GM19351 (cell line): ENCODE measurements around the gene NUB1.

Experiments used
- ATAC-seq: cut with Tn5 transposase; IDR thresholded peaks from one replicate; pipeline ENCODE4 v1.9.1; 2021; ENCODE audit warnings: mild to moderate bottlenecking, moderate library complexity; ENCODE audit not compliant: unreplicated experiment

Gene NUB1

DNA sequence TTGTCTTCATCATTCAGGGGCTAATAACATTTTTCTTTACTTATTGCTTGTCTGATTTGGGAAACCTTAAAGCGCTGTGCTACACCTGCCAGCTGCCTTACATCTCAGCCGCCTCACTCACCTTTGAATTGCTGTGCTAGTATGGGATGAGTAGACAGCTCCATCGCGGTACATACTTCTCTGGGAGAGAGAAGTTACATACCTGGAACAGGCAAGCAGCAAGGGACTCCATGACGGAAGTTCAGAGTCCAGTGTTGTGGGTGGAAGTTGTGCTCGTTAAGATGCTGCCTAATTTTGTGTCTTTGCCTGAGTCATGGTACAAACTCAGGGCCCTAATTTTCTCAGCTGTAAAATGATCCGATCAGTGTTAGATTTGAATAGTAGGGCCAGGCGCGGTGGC, 1.9 kb downstream of the NUB1 start:
- ATAC-seq = no peak

DNA sequence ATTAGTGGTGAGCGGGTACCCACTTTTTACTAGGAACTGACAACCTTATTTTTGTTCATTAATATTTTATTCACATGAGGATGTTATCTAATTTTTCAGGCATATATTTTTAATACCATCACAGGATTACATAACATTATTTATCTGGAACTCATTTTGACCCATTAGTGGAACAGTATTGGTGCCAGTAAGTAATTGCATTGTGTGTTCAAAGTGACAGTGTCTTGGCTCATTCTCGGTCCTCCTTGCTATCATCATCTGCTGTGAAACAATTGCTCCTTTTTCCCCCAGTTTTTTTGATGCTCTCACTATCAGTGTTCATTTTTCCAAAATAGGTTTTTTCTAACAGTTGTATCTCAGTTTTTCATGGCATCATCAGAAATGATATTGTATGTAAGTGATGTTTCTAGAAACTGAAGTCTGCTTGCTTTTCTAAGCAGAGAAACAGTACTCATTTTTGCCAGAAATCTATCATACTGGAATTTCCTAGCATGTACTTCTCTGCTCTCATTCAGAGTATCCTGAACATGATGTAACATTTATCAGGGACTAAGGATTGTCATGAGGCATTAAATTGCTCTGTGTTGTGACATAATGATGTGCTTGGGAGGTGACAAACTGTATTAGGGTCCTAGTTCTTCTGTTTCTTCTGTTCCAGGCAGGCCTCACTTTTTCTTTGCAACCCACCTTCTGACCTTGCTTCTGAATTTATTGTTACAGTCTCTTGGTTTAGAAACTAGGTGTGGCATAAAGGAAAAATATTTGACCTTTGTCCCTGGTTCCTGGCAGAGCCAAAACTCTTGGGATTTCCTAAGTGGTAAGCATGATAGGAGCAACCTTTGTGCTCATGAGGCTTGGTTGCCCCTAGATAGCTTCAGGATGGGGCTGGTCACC, 4.2 kb downstream of the NUB1 start:
- ATAC-seq = no peak

DNA sequence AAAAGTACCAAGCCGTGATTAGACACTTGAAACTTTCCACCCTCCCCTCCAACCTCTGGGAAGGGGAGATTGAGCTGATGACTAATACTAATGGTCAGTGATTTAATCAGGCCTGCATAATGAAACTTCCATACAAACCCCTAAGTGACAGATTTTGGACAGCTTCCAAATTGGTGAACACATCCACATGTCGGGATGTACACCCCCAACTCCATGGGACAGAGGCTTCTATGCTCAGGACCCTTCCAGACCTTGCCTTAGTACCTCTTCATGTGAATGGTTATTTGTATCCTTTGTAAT, 4.8 kb downstream of the NUB1 start:
- no peak for ATAC-seq

DNA sequence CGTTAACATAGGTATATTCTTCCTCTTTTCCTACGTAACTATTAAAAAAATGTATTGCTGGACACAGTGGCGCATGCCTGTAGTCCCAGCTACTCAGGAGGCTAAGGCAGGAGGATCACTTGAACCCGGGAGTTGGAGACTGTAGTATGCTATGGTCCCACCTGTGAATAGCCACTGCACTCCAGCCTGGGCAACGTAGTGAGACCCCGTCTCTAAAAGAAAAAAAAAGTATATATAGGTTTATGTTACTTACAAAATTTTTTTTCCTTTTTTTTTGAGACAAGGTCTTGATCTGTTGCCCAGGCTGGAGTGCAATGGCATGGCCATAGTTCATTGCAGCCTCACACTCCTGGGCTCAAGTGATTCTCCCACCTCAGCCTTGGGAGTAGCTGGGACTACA, 5.6 kb downstream of the NUB1 start:
- ATAC-seq = no peak

- ATAC-seq = no peak
These were observed 7.4 kb downstream of the NUB1 start for GRCh38 chr7:151348970-151349369.

DNA sequence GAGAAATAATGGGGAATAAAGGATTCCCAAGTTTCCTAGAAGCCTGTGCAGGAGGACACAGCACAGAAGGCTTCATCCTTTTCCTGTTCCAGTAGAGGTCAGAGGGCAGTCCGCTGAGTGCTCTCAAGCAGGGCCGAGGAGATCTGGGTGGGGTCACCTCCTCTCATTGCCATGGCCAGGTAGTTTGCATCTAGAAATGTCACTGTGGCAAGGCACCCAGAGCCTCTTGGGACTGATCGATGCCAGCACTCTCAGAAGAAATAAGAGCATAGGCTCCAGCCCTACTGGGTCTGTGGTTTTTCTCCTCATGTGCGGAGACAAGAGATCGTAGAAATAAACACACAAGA, 7.9 kb downstream of the NUB1 start:
- ATAC-seq = peak; percentile 39

GRCh38 chr7:151351027-151351426, 9.4 kb downstream of the NUB1 start:
- no peak for ATAC-seq

DNA sequence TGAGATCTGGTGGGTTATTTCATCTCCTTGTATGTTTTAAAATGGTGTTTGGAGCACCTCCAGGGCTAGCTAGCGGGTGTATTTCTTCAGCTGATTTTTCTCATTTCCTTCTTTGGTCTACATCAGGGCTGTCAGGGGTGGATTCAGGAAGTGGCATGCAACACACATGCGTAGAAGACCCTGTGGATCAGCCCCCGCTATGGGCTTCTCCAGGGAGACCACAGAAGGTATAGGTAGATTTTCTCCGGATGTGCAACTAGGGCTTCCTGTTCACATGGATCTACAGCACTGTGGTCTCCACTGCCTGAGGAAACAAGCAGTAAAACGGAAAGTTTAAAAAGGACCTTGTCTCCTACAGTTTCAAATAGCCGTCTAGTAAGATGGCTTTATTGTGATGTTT, 10.4 kb downstream of the NUB1 start:
- ATAC-seq = no peak

DNA sequence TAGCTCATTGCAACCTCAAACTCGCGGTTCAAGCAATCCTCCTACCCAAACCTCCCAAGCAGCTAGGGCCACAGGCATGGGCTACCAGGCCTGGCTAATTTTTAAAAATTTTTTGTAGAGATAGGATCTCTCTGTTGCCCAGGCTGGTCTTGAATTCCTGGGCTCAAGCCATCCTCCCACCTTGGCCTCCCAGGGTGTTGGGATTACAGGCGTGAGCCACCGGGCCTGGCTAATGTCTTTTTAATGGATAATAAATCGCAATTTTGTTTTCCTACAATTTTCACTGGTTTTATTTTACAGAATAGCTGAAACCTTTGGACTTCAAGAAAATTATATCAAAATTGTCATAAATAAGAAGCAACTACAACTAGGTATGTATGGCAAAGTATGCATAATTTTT, 10.9 kb downstream of the NUB1 start:
- ATAC-seq = no peak

GRCh38 chr7:151361193-151361959, 19.8 kb downstream of the NUB1 start:
- no peak for ATAC-seq

DNA sequence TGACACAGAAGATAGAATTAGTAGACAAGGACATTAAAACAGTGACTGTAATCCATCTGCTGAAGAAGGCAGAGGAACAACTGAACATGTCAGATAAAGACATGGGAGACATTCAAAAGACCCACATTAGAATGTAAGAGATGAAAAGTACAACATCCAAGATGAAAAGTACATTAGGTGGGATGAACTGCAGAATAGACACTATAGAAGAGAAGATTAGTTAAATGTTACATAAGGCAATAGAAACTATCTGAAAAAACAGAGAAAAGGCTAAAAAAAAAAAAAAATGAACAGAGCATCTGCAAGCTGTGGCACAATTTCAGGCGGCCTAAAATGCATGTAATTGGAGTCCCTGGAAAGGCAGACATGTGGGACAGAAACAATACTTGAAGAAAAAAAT, 21.6 kb downstream of the NUB1 start:
- ATAC-seq = no peak

DNA sequence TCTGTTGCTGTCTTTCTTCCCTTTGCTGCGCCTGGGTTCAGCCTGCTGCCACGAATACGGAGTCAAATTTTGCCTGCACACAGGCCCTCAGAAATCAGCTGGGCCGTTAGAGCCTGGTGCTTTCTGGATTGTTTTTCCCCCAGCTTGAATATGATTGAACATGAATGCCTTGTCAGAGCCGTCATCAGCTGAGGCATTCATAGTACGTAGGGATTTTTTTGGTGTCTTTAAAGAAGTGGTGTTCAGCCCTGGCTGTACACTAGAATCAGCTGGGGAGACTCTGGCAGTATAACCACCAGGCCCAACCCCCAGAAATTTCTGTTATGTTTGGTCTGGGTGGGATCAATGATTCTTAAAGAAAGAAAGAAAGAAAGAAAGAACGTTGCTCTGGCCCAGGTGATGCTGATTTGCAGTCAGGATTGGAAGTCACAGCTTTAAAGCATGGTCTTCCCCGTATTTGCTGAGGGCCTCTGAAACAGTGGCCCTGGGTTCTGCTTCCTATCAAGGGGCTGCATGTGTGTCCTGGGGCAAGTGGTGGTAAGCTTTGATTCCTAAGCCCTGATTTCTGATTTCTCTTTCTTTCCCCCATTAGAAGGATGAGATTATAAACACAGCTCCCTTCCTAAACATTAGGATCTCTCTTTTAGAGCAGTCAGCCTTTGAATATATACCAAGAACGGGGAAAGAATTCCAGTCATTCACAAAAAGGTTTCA, 24.7 kb downstream of the NUB1 start:
- ATAC-seq = no peak

- ATAC-seq = no peak
These were observed 25.2 kb downstream of the NUB1 start for GRCh38 chr7:151366880-151367222.

- ATAC-seq = no peak
These were observed 25.7 kb downstream of the NUB1 start for GRCh38 chr7:151367284-151367683.

DNA sequence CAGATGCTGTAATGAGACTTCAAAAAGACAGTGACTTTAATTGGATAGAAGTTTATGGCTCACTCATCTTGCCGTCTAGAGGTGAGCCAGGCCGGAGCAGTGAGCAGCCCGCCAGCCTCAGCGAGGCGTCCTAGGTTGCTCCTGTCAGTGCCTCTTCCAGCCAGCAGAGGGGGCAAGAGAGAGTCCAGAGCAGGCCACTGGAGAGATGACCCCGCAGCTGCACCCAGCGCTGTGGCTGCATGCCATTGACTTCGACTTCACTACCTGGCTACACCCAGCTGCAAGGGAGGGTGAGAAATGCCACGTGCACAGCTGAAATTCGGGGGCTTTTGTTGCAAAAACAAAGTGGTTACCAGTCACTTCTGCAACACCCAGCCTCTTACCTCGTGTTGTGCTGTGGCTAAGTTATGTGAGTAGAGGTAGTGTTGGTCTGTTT, 26.5 kb downstream of the NUB1 start:
- ATAC-seq = peak; percentile 100

DNA sequence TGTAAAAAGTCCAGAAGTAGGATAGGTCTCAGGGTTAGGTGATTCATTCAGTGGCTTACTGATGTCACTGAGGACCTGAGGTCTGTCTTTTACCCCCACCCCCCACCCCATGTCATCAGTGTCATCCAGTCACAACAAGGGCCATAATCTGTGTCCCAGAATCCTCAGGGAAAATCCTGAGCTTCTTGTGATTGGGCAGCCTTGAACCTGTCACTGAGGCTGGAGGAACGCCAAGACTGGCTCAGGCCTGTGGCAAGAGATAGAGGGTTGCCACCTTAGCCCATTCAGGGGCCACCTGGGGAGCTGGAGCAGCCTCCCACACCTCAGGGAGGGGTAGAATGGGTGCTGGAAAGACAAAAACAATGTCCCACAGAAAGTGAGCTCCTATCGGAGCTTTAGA, 29.7 kb downstream of the NUB1 start:
- ATAC-seq = no peak

- ATAC-seq = no peak
These were observed 31.1 kb downstream of the NUB1 start for GRCh38 chr7:151372612-151373265.

DNA sequence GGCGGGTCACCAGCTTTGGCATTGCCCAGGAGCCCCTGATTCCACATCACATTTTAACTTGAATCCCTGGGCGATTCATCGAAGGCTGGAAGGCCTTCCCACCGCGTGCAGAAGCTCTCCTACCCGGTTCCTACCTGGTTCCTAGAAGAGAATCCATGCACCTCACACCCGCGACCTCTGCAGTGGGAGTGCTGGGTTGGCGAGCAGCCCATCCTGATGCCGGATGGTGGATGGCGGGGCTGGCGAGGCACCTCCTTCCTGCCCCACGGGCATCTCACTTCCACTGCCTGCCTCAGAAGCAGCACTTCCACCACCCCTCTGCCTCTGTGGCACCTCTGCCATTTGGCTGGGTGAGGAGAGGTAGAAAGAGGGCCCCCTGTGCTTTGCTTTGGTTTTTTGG, 32.0 kb downstream of the NUB1 start:
- no peak for ATAC-seq

- no peak for ATAC-seq
These were observed 32.5 kb downstream of the NUB1 start for GRCh38 chr7:151374139-151374538.

GRCh38 chr7:151374726-151375125, 33.1 kb downstream of the NUB1 start:
- ATAC-seq = no peak

DNA sequence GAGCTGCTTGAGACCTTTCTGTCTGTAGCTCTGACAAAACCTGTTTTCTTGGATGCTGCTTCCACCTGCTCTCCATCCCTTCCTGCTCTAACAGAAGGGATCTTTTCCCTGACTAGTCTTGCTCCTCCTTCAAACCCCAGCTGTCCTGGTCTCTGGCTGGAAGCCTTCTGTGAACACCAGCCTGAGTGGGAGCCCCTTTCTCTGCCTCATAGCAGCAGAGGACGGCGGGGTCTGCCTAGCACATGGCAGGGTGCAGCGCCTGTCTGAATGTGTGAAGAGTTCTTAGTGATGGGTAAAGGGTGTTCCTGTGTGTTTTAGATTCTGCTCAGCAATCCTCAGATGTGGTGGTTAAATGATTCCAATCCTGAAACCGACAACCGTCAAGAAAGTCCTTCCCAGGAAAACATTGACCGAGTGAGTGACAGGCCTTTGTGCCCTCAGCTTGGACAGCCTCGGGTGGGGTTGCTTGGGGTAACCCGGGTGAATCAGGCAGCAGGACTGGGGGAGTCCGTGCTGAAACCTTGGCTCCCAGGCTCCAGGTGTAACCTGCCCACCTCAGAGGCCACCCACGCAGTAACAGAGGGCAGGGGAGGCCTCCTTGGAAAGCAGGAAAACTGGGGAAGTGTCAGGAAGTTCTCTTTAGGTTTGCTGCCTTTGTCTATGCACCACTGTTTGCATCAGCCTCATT, 34.1 kb downstream of the NUB1 start:
- ATAC-seq = no peak
